Mucosa of descending colon (tissue), 3 donors: ENCODE results near the gene GFI1B. TPM values are rescaled to one million over a fixed set of nuclear protein-coding genes. Genes with fewer than 3 reads are reported as not detected.

ENCODE experiments used
- ATAC-seq: fragments of 200-7000 bp; cut with Tn5 transposase; one replicate; pipeline ENCODE4 v1.9.1; 2020; ENCODE audit warnings: mild to moderate bottlenecking, moderate library complexity
- DNase-seq, 3 donors: peaks; one replicate each; pipeline ENCODE4 v3.0.0-alpha.2; 2020
- H3K36me3 ChIP-seq: fragments of 200-600 bp; one replicate; pipeline ENCODE4 v1.8.0; 2021; ENCODE audit warnings: low read depth, mild to moderate bottlenecking
- H3K4me1 ChIP-seq: fragments of 200-600 bp; one replicate; pipeline ENCODE4 v1.8.0; 2021; ENCODE audit warnings: low read depth, mild to moderate bottlenecking
- H3K4me3 ChIP-seq: fragments of 200-600 bp; one replicate; pipeline ENCODE4 v1.8.0; 2021; ENCODE audit warnings: mild to moderate bottlenecking
- H3K9me3 ChIP-seq: fragments of 200-600 bp; one replicate; pipeline ENCODE4 v1.8.0; 2021; ENCODE audit warnings: mild to moderate bottlenecking
- intact Hi-C, 2 donors: fragments of 100-400 bp; cut with DNase I in 1 of 2; cut with micrococcal nuclease in 1 of 2; formaldehyde crosslinking; loops; one replicate each; pipeline versions ENCODE4 v1.11.0 to v1.11.1; 2022; cut with DNase I, micrococcal nuclease
- total RNA-seq, 3 donors: library from RNA; stranded (reverse); fragmentation: NEBNext Ultra II Directional in 2 of 3; extraction: Animal tissue kit (Norgen Biotek cat#: 25700) in 2 of 3; gene quantifications; one replicate each; pipeline versions ENCODE4 v1.2.1 to v1.2.4, GENCODE V29; 2021 to 2023
- TF ChIP-seq, protein P1 (sequence below): fragments of 200-600 bp; IDR thresholded peaks from one replicate; pipeline ENCODE4 v1.8.0; 2022; ENCODE audit warnings: antibody characterized with exemption, mild to moderate bottlenecking
- donor health status: DM: no; HTN: no; CAD: no; lungs with moderate emphysema.
- donor health status: DM: no; HTN: no; CAD: no.
- donor health status: DM: no; HTN: yes; CAD: no.

The GFI1B gene
- total RNA-seq, 3 donors from 2014 or later: 1.4 to 2.6 (median 1.5) TPM

DNA sequence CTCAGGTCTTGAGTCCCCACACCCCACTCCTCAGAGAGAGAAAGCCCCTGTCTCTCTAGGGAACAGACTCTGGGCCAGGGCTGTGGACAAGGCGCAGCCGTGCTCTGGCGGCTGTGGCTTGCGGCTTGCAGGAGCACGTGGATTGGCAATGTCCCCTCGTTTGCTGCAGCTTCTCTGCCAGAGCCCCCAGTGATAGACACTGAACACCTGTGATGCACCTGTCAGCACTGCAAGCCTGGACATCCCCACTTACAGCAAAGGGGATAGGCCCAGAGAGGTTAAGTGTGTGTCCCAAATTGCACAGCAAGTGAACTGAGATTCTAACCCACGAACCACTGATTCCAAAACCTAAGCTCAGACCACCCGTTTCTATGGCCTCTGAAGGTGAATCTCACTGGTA lies 7.0 kb downstream of the GFI1B start:
- DNase-seq (no peak), ATAC-seq (no peak)
- Histone ChIP-seq H3K36me3 (no peaks in the 10 kb centered on the region), H3K4me3 (no peak overlapping the region), H3K9me3 (no peaks in the 10 kb centered on the region), H3K4me1 (no peaks in the 10 kb centered on the region)
- TF ChIP-seq, protein P1, sequence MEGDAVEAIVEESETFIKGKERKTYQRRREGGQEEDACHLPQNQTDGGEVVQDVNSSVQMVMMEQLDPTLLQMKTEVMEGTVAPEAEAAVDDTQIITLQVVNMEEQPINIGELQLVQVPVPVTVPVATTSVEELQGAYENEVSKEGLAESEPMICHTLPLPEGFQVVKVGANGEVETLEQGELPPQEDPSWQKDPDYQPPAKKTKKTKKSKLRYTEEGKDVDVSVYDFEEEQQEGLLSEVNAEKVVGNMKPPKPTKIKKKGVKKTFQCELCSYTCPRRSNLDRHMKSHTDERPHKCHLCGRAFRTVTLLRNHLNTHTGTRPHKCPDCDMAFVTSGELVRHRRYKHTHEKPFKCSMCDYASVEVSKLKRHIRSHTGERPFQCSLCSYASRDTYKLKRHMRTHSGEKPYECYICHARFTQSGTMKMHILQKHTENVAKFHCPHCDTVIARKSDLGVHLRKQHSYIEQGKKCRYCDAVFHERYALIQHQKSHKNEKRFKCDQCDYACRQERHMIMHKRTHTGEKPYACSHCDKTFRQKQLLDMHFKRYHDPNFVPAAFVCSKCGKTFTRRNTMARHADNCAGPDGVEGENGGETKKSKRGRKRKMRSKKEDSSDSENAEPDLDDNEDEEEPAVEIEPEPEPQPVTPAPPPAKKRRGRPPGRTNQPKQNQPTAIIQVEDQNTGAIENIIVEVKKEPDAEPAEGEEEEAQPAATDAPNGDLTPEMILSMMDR: no peak
- intact Hi-C loops: no loop called here

DNA sequence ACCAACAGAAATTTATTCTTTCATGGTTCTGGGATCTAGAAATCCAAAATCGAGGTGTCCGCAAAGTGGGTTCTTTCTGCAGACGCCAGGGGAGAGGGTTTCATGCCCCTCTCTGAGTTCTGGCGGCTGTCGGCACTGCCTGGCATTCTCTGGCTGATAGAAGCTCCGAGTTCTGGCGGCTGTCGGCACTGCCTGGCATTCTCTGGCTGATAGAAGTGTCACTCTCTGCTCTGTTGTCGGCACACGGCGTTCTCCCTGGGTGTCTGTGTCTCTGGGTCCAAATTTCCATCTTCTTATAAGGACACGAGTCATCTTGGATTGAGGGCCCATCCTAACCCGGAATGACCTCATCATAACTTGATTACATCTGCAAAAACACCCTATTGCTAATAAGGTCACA lies 7.6 kb downstream of the GFI1B start:
- Histone ChIP-seq H3K4me1 (no peaks in the 10 kb centered on the region), H3K36me3 (no peaks in the 10 kb centered on the region), H3K9me3 (no peaks in the 10 kb centered on the region), H3K4me3 (no peak overlapping the region)
- DNase-seq (no peak), ATAC-seq (no peak)
- TF ChIP-seq, protein P1: no peak
- intact Hi-C loops: no loop called here

DNA sequence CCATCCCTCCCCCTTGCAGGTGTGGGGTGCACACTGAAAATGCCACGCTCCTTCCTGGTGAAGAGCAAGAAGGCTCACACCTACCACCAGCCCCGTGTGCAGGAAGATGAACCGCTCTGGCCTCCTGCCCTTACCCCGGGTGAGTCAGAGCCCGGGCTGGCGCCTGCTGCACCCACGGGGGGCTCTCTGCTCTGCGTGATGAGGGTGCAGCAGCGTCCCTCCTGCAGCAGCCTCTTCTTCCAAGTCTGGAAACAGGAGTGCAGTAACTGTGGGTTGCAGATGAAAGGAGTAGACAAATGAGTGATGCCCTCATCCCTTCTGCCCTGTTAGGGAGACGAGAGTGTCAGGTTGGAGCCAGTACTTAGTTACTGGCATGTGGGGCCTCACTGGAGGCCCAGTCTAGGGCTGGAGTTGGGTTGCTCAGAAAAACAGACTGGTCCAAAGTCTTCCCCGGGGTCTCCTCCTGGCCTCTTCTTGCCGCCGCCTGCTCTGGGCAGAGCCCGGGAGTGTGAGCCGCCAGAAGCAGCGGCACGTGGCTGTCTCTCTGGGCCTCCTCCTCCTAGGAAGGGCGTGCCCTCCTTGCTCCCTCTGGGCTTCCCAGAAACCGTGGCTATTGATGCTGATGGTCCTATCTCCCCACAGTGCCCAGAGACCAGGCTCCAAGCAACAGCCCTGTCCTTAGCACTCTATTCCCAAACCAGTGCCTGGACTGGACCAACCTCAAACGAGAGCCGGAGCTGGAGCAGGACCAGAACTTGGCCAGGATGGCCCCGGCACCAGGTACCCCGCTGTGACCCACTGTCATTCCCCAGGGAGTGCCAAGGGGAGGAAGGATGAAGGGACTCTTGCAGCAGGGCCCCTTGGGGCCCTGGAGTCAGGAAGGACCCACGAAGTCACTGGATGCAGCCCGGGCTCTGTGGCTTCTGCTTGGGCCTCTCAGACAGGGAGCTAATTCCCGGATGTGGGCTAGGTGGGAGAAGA lies 8.4 kb downstream of the GFI1B start:
- Histone ChIP-seq H3K4me1 (no peaks in the 10 kb centered on the region), H3K4me3 (no peak overlapping the region), H3K36me3 (no peaks in the 10 kb centered on the region), H3K9me3 (no peaks in the 10 kb centered on the region)
- intact Hi-C loops: no loop called here
- DNase-seq (no peak), ATAC-seq (peak; percentile 49)
- TF ChIP-seq, protein P1: no peak

DNA sequence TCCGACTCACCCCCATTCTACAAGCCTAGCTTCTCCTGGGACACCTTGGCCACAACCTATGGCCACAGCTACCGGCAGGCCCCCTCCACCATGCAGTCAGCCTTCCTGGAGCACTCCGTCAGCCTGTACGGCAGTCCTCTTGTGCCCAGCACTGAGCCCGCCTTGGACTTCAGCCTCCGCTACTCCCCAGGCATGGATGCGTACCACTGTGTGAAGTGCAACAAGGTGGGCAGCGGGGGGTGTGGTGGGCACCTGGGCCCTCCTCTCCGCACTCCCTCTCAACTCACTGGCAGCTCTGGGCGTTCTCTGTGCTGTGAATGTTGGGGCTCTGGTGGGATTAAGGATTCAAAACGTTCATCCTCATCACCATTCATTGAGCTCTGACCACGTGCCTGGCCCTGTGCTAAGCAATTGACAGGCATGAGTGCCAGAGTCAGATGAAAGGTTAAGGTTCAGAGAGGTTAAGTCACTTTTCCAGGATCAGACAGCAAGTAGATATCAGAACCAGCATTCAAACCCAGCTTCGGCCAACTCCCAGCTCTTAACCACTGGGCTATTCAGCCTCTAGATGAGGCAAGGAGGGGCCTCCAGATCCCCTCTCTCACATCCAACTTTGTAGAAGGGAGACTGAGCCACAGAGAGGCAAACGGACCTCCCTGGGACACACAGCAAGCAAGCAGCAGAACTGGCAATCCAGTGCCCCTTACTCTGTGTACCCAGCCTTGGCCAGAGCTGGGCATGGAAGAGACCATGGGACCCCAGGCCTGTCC lies 9.9 kb downstream of the GFI1B start:
- no peaks in the 10 kb centered on the region for H3K4me1 ChIP-seq
- intact Hi-C loops: no loop called here
- H3K9me3 ChIP-seq: no peaks in the 10 kb centered on the region
- no peaks in the 10 kb centered on the region for H3K36me3 ChIP-seq
- no peak for DNase-seq
- TF ChIP-seq, protein P1: no peak
- H3K4me3 ChIP-seq: no peak overlapping the region
- no peak for ATAC-seq

DNA sequence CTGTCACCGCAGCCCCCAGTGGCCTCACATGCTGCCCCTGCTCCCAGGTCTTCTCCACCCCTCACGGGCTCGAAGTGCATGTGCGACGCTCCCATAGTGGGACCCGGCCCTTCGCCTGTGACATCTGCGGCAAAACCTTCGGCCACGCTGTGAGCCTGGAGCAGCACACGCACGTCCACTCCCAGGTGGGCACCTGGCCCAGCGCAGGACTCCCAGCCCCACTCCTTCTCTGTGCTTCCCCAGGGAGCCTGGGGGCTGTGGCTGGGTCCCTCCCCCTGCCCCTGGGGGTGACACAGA lies 10.5 kb downstream of the GFI1B start:
- DNase-seq (no peak), ATAC-seq (no peak)
- no peaks in the 10 kb centered on the region for H3K36me3 ChIP-seq
- no peaks in the 10 kb centered on the region for H3K9me3 ChIP-seq
- intact Hi-C loops: no loop called here
- no peaks in the 10 kb centered on the region for H3K4me1 ChIP-seq
- H3K4me3 ChIP-seq: no peak overlapping the region
- TF ChIP-seq, protein P1: no peak
